SK-N-SH treated with all-trans-retinoic acid at 6 μM for 48 hours (cell line): Measurements from ENCODE around the gene SMYD3.

Experiments
- ATAC-seq: fragments of 200-7000 bp; cut with Tn5 transposase; 3 replicates; pipeline ENCODE4 v1.9.1; 2020; ENCODE audit warnings: mild to moderate bottlenecking, moderate library complexity
- ARNTL ChIP-seq: fragments of 450-650 bp; formaldehyde crosslinking; IDR thresholded peaks from 2 replicates; pipeline ENCODE4 v1.5.0; 2020; ENCODE audit warnings: low read depth, mild to moderate bottlenecking, moderate library complexity, borderline replicate concordance
- BACH2 ChIP-seq: fragments of 250-450 bp; sonication (Bioruptor Pico); IDR thresholded peaks from 2 replicates; pipeline ENCODE4 v1.9.0; 2021; ENCODE audit warnings: mild to moderate bottlenecking, borderline replicate concordance
- CSDC2 ChIP-seq: fragments of 250-450 bp; sonication (Bioruptor Pico); IDR thresholded peaks from 2 replicates; pipeline ENCODE4 v1.5.0; 2020; ENCODE audit warnings: mild to moderate bottlenecking, moderate library complexity
- ESRRG ChIP-seq: fragments of 250-450 bp; sonication (Bioruptor Pico); IDR thresholded peaks from 2 replicates; pipeline ENCODE4 v1.6.1; 2021; ENCODE audit warnings: mild to moderate bottlenecking
- GLIS3 ChIP-seq: fragments of 250-450 bp; sonication (Bioruptor Pico); IDR thresholded peaks from 2 replicates; pipeline ENCODE4 v1.5.0; 2020; ENCODE audit warnings: mild to moderate bottlenecking, moderate library complexity
- ISL1 ChIP-seq: fragments of 250-450 bp; sonication (Bioruptor Pico); IDR thresholded peaks from 2 replicates; pipeline ENCODE4 v2.1.2; 2022; ENCODE audit warnings: mild to moderate bottlenecking, moderate library complexity
- OSR1 ChIP-seq: fragments of 250-450 bp; sonication (Bioruptor Pico); IDR thresholded peaks from 2 replicates; pipeline ENCODE4 v1.8.0; 2022; ENCODE audit warnings: moderate library complexity, mild to moderate bottlenecking, inconsistent platforms
- RARB ChIP-seq: fragments of 250-450 bp; sonication (Bioruptor Pico); IDR thresholded peaks from 2 replicates; pipeline ENCODE4 v1.8.0; 2021; ENCODE audit warnings: mild to moderate bottlenecking, moderate library complexity
- SNAI2 ChIP-seq: fragments of 250-450 bp; sonication (Bioruptor Pico); IDR thresholded peaks from 2 replicates; pipeline ENCODE4 v1.5.0; 2020; ENCODE audit warnings: mild to moderate bottlenecking, moderate library complexity
- TCF4 ChIP-seq: fragments of 250-450 bp; sonication (Bioruptor Pico); IDR thresholded peaks from 2 replicates; pipeline ENCODE4 v1.8.0; 2021; ENCODE audit warnings: mild to moderate bottlenecking, moderate library complexity, borderline replicate concordance
- TOX ChIP-seq: fragments of 250-450 bp; sonication (Bioruptor Pico); IDR thresholded peaks from 2 replicates; pipeline ENCODE4 v1.8.0; 2021; ENCODE audit warnings: mild to moderate bottlenecking, moderate library complexity, borderline replicate concordance
- ZFP3 ChIP-seq: fragments of 250-450 bp; sonication (Bioruptor Pico); IDR thresholded peaks from 2 replicates; pipeline ENCODE4 v1.5.0; 2020; ENCODE audit warnings: mild to moderate bottlenecking, moderate library complexity
- ZFP30 ChIP-seq: fragments of 450-650 bp; formaldehyde crosslinking; IDR thresholded peaks from 2 replicates; pipeline ENCODE4 v1.5.0; 2022; ENCODE audit warnings: mild to moderate bottlenecking, moderate library complexity
- ZNF565 ChIP-seq: fragments of 450-650 bp; formaldehyde crosslinking; conservative IDR thresholded peaks from 2 replicates; pipeline ENCODE4 v1.5.0; 2020; ENCODE audit warnings: low read depth, mild to moderate bottlenecking, moderate library complexity
- ZNF70 ChIP-seq: fragments of 450-650 bp; formaldehyde crosslinking; IDR thresholded peaks from 2 replicates; pipeline ENCODE4 v1.5.0; 2020; ENCODE audit warnings: mild to moderate bottlenecking, moderate library complexity
- TF ChIP-seq, protein P1 (sequence below): fragments of 250-450 bp; sonication (Bioruptor Pico); IDR thresholded peaks from 2 replicates; pipeline ENCODE4 v1.8.0; 2020; ENCODE audit warnings: mild to moderate bottlenecking, moderate library complexity, borderline replicate concordance
- TF ChIP-seq, protein P2 (sequence below): fragments of 250-450 bp; sonication (Bioruptor Pico); IDR thresholded peaks from 2 replicates; pipeline ENCODE4 v1.5.1; 2020; ENCODE audit warnings: low read depth, mild to moderate bottlenecking, moderate library complexity
- TF ChIP-seq, protein P3 (sequence below): fragments of 250-450 bp; sonication (Bioruptor Pico); IDR thresholded peaks from 2 replicates; pipeline ENCODE4 v1.8.0; 2021; ENCODE audit warnings: low read depth, mild to moderate bottlenecking, moderate library complexity, borderline replicate concordance
- TF ChIP-seq, protein P4 (sequence below): fragments of 250-450 bp; sonication (Bioruptor Pico); IDR thresholded peaks from 2 replicates; pipeline ENCODE4 v1.5.1; 2021; ENCODE audit warnings: mild to moderate bottlenecking, moderate library complexity

The SMYD3 gene

DNA sequence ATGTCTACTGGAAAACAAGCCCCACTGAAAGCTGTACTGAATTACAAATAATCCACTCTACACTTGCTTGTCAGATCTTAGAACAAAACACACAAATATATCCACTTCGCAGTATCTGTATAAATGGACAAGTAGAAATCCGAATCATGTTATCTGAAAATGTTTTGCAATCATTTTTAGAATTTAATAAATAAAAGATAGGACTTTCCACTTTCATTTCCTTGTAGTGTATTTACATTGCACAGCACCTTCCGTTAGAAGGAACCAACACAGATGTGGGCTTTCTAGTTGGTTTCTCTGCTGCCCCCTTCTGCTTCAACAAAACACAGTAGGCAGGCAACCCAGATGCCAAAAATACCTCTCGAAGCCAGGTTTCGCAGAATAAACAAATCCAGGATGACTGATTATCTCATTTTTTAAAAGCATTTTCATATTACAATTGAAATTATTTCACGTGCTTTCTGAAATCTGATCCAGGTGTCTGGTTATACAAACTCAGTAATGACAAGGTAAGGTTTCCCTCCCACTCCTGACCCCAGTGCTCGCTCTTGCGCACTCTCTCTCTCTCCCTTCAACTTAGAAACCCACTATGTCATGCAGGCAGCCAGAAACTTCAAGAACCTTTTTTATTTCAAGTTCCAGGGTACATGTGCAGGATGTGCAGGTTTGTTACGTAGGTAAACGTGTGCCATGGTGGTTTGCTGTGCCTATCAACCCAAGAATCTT is 389.9 kb downstream of the SMYD3 start (continued):
- no peak for TF ChIP-seq OSR1 (CRISPR knock-in tag)
- TF ChIP-seq BACH2: no peak
- TF ChIP-seq ARNTL (CRISPR knock-in tag): no peak
- TF ChIP-seq SNAI2 (CRISPR knock-in tag): no peak
- no peak for TF ChIP-seq GLIS3
- TF ChIP-seq ZFP30 (CRISPR knock-in tag): no peak
- TF ChIP-seq TCF4 (CRISPR knock-in tag): no peak

DNA sequence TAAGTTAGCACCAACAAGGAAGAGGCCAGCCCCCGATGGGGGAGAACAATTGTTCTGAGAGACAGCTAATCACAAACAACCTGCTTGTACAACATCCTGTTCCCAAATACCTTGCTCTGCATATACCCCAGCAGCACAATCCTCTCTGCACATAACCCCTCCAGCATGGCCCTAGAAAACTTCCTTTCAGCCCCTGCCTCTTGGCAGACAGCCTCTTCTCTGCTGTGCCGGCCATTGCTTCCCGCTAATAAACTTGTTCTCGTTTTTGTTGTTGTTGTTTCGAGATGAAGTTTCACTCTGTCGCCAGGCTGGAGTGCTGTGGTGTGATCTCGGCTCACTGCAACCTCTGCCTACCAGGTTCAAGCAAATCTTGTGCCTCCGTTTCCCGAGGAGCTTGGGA is 392.7 kb downstream of the SMYD3 start:
- no peak for TF ChIP-seq ESRRG (CRISPR knock-in tag)
- no peak for TF ChIP-seq ARNTL (CRISPR knock-in tag)
- TF ChIP-seq SNAI2 (CRISPR knock-in tag): no peak
- no peak for TF ChIP-seq ISL1 (CRISPR knock-in tag)
- no peak for TF ChIP-seq RARB
- no peak for TF ChIP-seq TCF4 (CRISPR knock-in tag)
- TF ChIP-seq TOX (CRISPR knock-in tag): no peak
- TF ChIP-seq ZNF70 (CRISPR knock-in tag): no peak
- no peak for TF ChIP-seq BACH2
- TF ChIP-seq, protein P1, sequence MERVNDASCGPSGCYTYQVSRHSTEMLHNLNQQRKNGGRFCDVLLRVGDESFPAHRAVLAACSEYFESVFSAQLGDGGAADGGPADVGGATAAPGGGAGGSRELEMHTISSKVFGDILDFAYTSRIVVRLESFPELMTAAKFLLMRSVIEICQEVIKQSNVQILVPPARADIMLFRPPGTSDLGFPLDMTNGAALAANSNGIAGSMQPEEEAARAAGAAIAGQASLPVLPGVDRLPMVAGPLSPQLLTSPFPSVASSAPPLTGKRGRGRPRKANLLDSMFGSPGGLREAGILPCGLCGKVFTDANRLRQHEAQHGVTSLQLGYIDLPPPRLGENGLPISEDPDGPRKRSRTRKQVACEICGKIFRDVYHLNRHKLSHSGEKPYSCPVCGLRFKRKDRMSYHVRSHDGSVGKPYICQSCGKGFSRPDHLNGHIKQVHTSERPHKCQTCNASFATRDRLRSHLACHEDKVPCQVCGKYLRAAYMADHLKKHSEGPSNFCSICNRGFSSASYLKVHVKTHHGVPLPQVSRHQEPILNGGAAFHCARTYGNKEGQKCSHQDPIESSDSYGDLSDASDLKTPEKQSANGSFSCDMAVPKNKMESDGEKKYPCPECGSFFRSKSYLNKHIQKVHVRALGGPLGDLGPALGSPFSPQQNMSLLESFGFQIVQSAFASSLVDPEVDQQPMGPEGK (CRISPR knock-in tag): no peak
- TF ChIP-seq, protein P2, sequence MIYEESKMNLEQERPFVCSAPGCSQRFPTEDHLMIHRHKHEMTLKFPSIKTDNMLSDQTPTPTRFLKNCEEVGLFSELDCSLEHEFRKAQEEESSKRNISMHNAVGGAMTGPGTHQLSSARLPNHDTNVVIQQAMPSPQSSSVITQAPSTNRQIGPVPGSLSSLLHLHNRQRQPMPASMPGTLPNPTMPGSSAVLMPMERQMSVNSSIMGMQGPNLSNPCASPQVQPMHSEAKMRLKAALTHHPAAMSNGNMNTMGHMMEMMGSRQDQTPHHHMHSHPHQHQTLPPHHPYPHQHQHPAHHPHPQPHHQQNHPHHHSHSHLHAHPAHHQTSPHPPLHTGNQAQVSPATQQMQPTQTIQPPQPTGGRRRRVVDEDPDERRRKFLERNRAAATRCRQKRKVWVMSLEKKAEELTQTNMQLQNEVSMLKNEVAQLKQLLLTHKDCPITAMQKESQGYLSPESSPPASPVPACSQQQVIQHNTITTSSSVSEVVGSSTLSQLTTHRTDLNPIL (CRISPR knock-in tag): no peak
- TF ChIP-seq ZFP3: no peak
- no peak for ATAC-seq

DNA sequence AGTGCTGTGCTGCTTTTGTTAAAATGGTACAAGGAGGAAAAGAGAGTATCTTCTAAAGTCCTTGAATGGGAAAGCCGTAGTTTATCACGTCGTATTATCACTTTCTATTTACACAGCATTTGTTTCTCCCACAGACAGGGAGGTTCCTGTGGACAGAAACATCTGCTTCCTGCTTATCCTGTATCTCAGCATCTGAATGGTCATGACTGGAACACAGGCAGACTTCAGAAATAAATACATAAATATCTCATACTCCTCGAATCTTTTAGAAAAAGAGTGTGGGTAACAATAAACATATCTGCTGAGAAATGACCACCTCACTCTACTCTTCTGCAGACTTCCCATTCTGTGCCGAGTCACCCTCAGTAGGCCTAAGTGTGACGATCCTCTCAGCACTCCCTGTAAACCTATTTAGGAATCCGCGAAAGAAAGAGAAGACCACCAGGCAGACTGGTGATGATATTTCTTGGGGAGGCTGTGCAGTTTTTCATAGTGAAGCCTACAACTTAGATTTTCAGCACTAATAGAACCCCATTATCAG is 393.5 kb downstream of the SMYD3 start:
- no peak for ATAC-seq
- 0 out of 2 replicates have a peak, but pooled peaks have one; percentile 34 for TF ChIP-seq TCF4 (CRISPR knock-in tag)
- TF ChIP-seq, protein P3, sequence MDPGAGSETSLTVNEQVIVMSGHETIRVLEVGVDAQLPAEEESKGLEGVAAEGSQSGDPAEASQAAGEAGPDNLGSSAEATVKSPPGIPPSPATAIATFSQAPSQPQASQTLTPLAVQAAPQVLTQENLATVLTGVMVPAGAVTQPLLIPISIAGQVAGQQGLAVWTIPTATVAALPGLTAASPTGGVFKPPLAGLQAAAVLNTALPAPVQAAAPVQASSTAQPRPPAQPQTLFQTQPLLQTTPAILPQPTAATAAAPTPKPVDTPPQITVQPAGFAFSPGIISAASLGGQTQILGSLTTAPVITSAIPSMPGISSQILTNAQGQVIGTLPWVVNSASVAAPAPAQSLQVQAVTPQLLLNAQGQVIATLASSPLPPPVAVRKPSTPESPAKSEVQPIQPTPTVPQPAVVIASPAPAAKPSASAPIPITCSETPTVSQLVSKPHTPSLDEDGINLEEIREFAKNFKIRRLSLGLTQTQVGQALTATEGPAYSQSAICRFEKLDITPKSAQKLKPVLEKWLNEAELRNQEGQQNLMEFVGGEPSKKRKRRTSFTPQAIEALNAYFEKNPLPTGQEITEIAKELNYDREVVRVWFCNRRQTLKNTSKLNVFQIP (CRISPR knock-in tag): no peak
- TF ChIP-seq, all 23 proteins: peak for 1

DNA sequence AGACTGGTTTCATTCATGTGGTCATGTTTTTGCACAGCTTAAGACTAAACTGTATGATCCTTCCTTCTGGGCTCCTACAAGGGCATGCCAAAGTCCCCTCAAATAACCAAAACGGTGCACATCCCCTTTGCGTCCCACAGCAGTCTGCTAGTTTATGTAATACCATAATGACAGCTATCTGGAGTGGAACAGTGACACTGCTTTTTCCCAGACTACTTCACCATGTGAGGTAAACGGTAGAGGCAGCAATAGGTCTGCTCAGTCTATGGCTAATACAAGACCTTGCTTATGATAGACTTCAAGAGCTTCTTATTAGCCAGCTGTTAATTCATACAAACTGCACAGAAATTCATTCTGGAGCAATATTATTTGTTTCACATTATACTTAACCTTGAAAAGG is 395.5 kb downstream of the SMYD3 start:
- ATAC-seq: no peak
- TF ChIP-seq CSDC2 (CRISPR knock-in tag): no peak
- no peak for TF ChIP-seq RARB
- no peak for TF ChIP-seq ZFP3
- TF ChIP-seq SNAI2 (CRISPR knock-in tag): no peak
- no peak for TF ChIP-seq ZNF70 (CRISPR knock-in tag)
- TF ChIP-seq BACH2: no peak
- no peak for TF ChIP-seq GLIS3
- no peak for TF ChIP-seq ZNF565 (CRISPR knock-in tag)
- no peak for TF ChIP-seq ARNTL (CRISPR knock-in tag)
- TF ChIP-seq ISL1 (CRISPR knock-in tag): no peak
- TF ChIP-seq, protein P3 (CRISPR knock-in tag): no peak
- TF ChIP-seq, protein P1 (CRISPR knock-in tag): no peak
- TF ChIP-seq, protein P4, sequence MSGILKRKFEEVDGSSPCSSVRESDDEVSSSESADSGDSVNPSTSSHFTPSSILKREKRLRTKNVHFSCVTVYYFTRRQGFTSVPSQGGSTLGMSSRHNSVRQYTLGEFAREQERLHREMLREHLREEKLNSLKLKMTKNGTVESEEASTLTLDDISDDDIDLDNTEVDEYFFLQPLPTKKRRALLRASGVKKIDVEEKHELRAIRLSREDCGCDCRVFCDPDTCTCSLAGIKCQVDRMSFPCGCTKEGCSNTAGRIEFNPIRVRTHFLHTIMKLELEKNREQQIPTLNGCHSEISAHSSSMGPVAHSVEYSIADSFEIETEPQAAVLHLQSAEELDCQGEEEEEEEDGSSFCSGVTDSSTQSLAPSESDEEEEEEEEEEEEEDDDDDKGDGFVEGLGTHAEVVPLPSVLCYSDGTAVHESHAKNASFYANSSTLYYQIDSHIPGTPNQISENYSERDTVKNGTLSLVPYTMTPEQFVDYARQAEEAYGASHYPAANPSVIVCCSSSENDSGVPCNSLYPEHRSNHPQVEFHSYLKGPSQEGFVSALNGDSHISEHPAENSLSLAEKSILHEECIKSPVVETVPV (CRISPR knock-in tag): no peak
- TF ChIP-seq, protein P2 (CRISPR knock-in tag): no peak
